Midbrain (tissue), 1 donor: ENCODE data around the gene DNAJB14.

Experiments
- DNase-seq: peaks from one replicate; lab custom pipeline; 2025; lab: John Stamatoyannopoulos, UW

Gene DNAJB14

DNA sequence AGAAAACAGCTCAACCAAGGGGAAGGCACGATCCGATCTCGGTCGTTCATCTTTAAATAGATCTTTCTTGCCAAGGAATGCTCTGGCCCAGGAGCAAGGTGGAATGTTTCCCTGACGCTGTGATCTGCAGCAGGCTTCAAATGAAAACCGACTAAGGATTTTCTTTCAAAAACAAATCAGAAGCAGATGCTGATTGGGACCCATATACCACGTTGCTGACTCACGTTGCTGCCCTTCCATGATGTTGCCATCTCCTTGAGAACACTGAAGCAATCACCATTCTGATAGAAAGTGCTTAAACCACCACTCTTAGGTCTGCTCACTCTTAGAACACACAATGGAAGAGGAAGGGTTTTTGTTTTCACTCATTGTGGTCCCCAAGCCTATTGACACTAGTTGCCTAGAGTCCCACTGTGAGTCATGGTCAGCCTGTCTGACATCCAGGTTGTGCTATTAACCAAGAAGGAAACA lies 78.3 kb downstream of the DNAJB14 start:
- DNase-seq, result no peak

DNA sequence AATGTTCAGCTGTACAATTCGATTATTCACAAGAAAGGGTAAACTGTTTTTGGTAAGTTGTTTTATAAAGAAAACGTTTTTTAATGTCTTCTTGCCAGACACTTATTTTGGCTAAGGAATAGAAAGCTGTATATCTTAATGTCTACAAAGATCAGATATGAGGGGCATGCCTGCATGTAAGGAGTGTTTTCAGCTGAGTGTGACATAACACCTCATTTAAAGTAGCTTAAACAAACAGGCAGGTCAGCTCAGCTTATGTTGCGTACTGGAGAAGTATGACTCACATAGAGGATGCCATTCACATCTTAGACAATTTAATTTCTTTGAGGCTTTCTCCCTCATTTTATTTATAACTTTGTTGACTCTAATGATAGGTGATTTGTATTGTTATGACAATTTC lies 82.6 kb downstream of the DNAJB14 start:
- no peak for DNase-seq

DNA sequence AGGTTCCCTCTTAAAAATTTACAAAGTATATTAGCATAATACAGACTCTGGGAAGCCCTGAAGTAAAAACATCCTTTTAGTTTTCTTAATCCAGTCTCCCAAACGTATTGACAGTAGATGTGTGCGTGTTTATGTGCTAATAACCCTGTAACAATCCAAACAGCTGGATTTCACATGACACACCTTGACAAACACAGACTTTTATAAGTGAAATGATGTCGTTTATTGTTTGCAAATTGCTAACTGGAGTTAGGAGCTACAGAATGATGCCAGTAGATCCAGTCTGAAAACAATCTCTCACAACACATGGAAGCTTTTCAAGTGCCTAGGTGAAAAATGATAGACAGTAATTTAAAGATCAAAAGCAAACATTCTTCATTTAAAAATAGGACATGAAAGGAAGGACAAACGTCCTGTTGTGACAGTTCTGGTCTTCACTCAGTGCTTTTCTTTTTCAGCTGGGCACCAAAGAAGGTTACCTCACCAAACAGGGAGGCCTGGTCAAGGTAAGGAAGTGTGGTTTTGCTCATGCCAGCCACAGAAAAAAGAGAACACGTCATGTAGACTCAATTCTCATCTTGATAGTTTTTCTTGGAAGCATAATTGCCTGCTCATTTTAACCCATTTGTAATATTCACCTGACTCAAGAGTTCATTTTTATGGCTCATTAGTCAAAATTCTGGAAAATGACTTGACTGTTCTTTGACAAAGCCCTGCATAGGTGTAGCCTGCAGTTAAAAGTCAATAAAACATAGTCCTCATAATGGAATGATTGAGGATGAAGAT lies 85.1 kb downstream of the DNAJB14 start:
- DNase-seq, result no peak

DNA sequence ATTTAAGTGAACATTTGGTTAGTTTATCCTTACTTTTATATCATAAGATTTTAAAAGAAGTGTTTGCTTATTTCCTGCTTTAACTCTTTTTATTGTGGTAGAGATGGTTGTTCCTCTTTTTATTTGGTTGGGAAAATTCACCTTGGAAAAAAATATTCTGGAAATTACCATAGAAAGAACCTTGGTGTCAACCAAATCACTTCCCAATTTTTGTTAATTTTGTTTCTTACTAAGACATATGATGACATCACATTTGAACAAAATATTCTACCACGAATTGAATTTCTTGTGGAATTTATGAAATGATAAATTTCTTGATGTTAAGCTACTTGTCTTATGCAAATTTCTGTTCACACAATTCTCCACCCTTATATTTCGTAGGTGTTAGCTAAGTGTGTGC lies 85.9 kb downstream of the DNAJB14 start:
- DNase-seq, result no peak

DNA sequence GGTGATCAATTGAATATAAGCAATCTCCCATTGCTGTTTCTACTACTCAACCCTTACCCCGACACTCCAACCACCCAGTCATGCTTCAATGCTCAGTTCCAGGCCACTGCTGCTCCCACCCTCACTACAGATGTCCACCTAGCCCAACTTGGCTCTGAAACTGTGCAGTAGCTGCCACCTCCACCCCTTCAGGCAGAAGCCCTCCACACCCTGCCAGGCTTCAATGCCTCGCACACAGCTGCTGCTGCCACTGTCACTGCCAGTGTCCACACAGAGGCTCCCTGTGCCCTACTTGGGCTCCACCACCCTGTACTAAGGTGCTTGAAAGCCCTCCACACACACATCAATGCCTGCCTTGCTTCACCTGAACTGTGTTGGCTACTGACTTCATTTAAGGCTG lies 86.8 kb downstream of the DNAJB14 start:
- DNase-seq, result no peak

DNA sequence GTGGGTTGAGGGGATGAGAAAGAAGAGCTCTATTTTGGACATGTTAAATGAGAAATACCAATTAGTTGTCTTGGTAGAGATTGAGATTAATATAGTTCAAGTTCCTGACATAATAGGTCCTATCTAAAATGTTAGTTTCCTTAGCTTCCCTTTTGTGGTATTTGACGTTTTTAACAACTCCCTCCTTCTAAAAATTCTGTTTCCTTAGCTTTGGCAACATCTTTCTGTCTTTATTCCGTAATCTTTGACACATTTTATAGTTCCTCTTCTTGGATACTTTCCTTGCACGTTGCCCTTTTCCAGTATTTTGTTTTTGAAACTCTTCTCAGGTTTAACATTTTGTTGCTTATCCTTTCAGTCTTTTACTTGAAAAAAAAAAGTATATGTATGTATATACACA lies 89.1 kb downstream of the DNAJB14 start:
- DNase-seq, result peak; percentile 15

DNA sequence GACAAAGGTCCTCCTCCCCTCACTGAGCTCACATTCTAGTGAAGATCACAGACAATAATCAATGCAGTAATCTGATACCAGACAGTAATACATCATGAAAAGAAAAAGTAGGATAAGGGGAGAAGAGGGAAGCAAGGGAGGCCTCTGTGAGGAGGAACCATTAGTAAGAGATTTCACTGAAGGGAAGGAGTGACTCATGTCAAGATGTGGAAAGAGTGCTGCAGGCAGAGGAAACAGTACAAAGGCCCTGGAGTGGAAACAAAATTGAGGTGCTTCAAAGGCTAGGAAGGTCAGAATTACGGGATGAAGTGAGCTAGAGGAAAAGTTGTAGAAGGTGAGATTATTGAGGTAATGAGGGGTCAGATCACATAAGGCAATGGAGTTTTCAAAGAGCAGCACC lies 90.3 kb downstream of the DNAJB14 start:
- no peak for DNase-seq

DNA sequence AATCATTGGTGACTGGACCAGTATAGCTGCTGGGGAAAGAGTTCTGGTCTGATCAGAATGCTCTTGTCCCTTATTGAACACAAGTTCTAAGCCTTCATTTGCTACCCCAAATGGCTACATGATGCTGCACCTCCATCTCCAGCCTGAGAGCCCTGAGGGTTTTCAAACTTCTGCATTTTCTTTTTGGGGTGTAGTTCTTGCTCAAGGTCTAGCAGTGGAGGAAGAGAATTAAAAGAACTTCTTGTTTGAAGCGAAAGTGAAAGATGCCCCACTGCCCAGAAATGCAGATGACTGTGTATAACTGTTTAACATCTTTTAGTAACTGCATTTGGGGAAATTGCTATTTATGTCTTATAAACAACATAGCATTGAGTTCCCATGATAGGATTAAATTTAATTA lies 90.7 kb downstream of the DNAJB14 start:
- DNase-seq, result peak; percentile 22

DNA sequence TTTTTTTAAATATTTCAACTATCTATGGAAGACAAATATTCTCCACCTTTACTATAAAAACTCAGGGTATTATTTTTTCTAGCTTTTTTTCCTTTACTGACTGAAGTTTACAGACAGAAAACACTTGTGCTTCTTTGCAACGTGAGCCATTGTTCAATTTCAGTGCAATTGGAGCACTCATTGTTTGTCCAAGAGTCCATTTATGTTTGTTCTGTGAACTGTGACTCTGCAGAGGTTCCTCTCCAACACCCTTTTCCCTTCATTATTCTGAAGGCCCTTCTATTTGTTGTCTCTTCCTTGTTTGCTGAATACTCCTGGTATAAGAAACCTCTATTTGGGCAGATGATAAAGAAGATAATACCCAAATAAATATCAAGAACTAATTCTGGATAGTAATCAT lies 92.4 kb downstream of the DNAJB14 start:
- no peak for DNase-seq

DNA sequence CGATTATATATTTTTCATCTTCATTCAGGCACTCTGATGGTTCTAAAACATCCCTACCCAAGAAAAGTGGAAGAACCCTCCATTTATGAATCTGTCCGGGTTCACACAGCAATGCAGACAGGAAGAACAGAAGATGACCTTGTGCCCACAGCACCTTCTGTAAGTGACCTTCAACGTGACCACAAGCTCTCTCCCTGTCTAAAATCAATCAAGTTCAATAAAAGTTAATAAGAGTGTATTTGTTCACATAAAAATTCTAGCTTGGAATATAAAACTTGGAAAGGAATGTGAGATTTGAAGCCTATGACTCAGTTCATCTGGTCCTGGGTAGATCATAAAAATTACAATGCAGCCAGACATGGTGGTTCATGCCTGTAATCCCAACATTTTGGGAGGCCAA lies 93.2 kb downstream of the DNAJB14 start:
- no peak for DNase-seq

DNA sequence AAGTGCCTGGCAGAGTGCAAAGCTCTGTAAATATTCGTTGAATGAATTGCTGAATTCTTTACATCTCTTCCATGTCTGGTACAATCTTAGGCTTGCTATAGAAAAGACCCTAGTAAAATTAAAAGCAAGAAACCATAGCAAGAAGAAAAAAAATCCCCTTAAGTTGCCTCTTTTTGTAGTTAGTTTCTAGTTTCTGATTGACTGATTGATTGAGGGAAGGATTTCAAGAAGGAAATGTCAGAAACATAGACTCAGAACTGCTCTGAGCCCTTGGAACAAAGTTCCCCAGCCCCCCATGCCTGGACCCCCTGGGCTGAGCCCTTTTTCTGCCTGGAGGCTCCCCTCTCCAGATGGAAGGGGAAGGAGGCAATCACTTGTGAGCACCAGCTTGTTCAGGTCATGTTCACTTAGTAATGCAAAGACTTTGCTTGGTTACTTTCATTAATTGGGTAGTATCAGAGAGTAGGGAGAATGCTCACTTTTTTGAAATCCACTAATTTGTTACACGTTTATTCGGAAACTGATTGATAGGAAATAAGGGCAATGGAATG lies 94.1 kb downstream of the DNAJB14 start:
- DNase-seq, result no peak

DNA sequence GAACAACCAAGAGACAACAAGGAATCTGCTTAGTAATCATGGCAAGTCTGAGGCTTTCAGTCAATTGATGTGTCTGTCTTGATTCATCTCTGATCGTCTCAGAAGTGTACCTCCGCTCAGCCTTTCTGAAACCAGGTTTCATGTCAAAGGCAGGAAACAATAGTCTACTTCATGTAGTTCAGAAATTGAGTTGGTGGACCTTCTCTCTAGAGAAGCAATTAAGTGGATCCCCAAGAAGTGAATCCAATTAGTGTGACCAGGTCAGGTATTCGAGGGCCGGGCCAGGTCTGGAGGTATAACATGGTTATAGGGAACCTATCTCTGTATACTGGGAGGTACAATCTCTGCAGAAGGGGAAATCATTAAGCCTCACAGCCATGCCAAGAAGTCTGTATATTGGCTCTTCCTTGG lies 97.8 kb downstream of the DNAJB14 start:
- DNase-seq, result no peak

DNA sequence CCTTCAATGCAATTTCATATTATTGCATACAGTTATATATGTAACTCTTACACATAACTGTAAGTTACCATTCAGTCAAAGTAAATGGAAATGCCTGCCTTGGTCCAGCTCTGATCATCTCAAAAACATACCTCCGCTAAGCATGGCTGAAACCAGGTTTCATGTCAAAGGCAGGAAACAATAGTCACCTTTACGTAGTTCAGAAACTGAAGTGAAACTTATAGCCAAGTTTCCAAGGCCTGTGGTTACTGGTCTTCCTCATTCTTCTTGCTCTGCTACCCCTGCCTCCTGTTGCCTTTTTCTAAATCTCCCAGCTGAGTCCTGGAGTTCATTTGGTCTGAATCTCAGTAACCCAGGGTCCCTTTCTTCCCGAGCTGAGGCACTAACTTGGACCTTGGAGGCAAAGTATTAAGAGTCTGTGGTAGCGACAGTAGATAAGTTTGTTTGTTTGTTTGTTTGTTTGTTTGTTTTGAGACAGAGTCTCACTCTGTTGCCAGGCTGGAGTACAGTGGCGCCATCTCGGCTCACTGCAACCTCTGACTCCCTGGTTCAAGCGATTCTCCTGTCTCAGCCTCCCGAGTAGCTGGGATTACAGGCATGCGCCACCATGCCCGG lies 98.9 kb downstream of the DNAJB14 start:
- no peak for DNase-seq

DNA sequence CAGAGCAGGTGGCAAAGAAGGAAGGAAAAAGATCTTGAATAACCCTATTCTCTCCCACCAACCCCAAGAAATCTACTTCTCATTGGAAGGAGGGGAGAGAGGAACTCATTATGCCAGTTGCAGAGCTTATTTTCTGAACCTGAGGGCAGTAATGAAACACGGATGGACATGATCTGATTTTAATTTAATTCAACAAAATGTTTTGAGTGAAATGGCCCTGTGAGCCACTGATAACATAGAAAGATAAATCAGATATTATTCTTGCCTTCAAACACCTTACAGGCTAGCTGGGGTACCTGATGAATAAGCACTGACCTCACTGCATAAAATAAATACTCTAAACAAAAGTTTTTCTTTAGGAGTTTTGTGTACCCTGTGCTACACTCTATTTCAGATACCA lies 99.5 kb downstream of the DNAJB14 start:
- no peak for DNase-seq
